GM21526 (cell line): ENCODE measurements around the gene NUMB.

Experiments used
- ATAC-seq: cut with Tn5 transposase; IDR thresholded peaks from one replicate; pipeline ENCODE4 v1.9.1; 2021; ENCODE audit warnings: moderate library complexity; ENCODE audit not compliant: unreplicated experiment, low FRiP score

Gene NUMB

GRCh38 chr14:73236752-73237218, 221.6 kb downstream of the NUMB start:
- ATAC-seq, result no peak

GRCh38 chr14:73236157-73236556, 222.2 kb downstream of the NUMB start:
- ATAC-seq, result no peak

DNA sequence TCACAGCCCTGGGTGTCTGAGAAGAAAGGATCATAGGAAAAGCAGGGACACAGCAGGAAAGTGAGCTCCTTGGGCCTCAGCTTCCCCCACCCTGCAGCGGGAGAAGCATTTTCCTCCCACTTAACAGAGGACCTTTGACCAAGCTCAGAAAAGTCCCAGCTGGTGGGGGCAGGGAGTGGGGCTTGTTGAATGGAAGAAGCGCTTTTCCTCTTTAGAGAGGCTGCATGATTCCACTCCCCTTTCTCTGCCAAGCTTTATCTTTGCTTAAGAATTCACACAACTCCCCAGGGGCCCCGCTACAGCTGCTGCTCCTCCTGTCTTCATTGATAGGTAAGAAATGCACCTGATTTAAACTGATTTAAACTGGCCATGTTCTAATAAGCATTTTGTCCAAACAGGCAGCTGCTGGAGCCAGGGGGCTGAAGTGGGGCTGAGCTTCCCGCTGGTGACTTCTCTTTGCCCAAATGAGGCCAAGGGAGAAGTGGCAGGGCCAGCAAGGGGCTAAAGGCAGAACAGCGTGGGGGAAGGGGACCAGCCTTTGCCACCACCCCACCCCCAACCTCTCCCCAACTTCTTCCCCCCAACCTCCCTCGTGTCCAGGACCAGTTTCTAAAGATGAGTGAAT, 222.7 kb downstream of the NUMB start:
- ATAC-seq, result no peak

- ATAC-seq, result no peak
Observed at GRCh38 chr14:73234586-73235394, 223.6 kb downstream of the NUMB start.

DNA sequence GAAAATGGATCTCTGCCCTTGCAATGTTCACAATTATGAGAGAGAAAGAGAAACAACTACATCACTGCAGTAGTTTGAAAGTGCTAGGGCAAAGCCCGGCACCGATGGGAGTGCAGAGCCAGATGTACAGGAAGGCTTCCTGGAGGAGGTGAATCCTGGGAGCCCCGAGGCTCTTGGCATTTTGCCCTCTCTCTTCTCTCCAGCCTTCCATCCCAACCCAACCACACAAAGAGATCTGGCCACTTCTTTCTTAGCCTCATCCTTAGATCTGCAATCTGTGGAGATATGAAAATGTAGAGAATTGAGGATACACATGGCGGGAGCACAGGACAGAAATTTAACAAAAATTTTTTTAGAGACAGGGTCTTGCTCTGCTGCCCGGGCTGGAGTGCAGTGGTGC, 224.3 kb downstream of the NUMB start:
- no peak for ATAC-seq

DNA sequence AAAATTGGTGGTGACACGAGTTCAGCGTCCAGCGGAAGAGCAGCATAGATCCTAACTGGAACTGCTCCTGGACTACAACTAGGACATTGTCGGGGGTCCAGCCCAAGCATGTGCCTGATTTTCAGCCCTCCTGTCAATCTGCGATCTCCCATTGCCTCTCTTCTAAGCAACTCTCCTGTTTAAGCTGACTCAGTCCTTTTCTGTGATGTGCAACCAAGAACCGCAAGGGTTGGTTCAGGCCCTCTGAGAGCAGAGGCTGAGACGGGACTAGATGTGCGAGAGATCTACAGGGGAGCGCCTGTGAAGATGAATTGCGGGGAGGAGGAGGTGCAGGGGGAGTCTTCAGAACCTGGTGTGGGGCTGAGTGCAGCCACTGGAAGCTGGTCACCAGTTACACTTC, 224.8 kb downstream of the NUMB start:
- ATAC-seq, result no peak

- no peak for ATAC-seq
Observed at GRCh38 chr14:73232984-73233383, 225.4 kb downstream of the NUMB start.

GRCh38 chr14:73231981-73232851, 226.1 kb downstream of the NUMB start:
- no peak for ATAC-seq

DNA sequence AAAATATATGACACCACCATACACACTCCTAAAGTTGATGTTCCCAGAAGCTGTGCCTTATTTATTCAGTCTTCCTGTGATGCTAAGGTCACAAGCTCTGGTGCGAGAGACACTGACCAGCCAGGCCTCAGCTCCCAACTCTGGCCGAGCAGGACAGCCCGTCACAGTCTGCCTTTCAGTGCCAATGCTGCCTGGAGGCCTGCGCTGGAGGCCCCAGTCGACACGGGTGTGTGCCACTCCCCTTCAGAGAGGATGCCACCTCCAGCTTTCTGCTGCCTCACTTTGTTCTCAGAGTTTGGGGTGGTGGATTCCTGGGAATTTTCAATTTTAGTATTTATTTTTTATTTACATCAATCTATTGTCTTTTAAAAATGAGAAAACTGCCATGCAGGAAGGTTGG, 228.3 kb downstream of the NUMB start:
- no peak for ATAC-seq

- no peak for ATAC-seq
Observed at GRCh38 chr14:73227812-73228781, 230.2 kb downstream of the NUMB start.

- ATAC-seq, result no peak
Observed at GRCh38 chr14:73225496-73225895, 232.8 kb downstream of the NUMB start.
